ENCODE data around the gene TPR.
"Not testable (repeated sequence)": the region's sequence is repeated elsewhere in the genome, so short reads cannot be mapped to it uniquely, and the experiment has no call there.

Gene TPR

GRCh38 chr1:186375152-186375928 is at the start of gene TPR, which contains the start of gene ODR4:
TSS of gene TPR (minus strand) at chr1:186375253. CDS start at chr1:186375028, 225 bp downstream.
TSS of gene ODR4 (plus strand) at chr1:186375838. CDS start at chr1:186379786, 3,948 bp downstream.
- peak; percentile 99 for DNase-seq

DNA sequence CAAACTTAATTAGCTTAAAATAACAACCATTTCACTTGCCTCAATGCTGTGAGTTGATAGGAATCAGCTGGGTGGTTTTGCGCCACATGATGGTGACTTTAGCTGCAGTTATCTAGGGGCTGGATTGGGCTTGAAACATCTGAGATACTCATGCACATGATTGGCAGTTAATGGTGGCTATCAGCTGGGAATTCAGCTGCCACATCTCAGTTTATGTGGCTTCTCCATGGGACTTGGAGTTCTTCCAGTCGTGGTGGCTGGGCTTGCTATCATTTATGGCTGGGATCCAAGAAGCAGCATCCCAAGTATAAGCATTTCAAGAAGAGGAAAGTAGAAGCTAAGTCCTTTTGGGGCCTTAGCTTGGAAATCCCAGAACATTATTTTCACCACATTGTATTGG is 49.5 kb upstream of the TPR start:
- no peak for DNase-seq

DNA sequence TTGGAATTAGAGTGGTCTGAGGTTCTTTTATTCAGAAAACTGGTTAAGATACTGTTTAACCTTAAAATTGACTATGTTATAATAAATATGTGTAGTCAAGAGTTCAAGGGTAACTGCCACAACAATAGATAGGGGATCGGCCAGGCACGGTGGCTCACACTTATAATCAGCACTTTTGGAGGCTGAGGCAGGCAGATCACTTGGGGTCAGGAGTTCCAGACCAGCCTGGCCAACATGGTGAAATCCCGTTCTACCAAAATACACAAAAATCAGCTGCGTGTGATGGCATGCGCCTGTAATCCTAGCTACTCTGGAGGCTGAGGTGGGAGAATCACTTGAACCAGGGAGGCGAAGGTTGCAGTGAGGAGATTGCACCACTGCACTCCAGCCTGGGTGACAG is 46.4 kb upstream of the TPR start:
- no peak for DNase-seq

DNA sequence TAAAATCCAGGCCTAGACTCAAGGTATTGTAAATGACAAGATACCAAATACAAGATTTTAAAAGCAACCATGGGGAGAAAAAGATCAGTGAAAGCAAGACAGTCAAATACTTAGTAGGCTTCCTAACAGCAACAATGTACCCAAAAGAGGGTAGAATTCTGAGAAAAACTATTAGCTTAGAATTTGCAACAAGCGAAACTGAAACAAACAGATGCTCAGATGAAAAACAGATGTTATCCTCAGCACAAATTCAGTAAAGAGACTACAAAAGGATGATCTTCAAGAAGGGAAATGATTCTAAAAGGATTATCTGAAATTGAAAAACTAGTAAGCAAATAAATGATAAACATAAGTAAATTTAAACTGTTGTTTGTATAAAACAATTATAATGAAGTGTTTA is 45.9 kb upstream of the TPR start:
- DNase-seq: no peak

DNA sequence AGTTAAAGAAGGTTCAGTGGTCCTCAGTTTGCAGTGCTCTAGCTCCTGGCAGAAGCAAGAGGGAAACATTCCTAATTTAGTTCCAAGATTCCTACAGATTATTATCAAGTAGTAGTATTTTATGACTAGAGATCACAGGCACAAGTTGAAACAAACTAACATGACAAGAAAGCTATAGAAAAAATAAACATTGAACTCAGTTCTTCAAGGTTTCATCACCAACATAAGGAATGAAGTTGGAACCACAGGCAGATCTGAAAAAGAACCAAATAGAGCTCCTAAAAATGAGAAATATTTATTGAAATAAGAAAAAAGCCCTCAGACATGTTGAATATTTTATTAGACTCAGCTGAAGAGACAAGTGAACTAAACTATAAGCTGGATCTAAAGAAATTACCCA is 45.3 kb upstream of the TPR start:
- no peak for DNase-seq

DNA sequence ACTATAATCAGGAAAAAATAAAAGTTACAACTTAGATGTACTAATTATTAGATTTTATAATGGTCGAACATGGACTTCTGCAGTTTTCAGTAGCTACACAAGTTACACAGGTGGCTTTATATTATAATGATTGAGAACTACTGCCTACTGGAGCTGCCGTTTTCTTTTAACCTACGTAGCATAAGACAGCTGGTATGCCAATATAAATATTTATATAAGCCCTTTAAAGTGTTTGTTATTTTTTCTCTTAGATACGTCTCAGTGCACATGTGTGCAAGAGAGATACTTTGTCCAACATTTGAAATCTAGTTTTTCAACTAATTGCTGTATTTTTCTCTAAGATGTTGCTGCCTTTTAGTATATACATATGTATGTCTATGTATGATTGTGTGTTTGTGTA is 43.5 kb upstream of the TPR start:
- DNase-seq: no peak

- no peak for DNase-seq
Observed at GRCh38 chr1:186413319-186413718, 38.3 kb upstream of the TPR start.

DNA sequence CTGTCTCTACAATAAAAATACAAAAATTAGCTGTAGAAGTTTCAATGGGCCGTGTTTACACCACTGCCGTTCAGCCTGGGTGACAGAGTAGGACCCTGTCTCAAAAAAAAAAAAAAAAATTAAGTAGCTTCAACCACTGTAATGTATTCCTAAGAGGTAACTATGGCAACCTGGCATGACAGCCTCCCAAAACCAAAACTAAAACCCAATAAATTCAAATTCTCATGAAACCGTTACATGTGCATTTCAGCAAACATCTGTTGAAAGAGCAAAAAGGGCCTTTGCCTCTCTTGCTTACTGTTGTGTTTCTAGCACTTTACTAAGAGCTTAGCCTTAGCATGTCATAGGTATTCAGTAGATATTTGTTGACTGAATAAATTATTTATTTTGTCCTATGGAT is 34.0 kb upstream of the TPR start:
- DNase-seq: no peak

DNA sequence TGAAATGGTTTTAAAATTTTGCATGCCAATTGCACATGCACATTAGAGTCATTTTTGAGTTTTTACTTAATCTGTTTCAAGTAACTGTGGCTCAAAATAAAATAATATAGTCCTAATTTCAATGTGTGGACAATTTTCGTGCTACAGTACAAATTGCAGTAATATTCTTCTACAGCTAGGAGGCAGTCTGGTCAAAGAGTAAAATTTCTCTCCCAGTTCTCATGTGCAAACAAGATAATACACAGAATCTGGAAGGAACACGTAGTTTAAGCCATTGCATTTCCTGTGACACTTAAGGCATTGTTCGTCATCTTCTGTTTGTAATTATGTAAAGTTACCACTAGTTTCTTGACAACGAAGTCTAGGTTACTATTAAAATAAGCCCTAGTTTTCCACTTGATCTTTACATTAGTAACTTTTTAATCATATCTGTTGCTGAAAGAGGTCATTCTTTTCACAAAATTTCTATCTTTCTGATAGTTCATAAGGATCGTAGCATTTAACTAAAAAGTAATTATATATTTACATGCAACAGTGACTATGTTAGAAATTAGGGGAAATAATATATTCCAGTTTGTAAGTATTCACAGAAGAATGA is 29.5 kb upstream of the TPR start:
- DNase-seq: no peak

GRCh38 chr1:186403632-186404031 is 28.6 kb upstream of the TPR start:
- DNase-seq: no peak

- DNase-seq: not testable (repeated sequence)
Observed at GRCh38 chr1:186401446-186401845, 26.4 kb upstream of the TPR start.

GRCh38 chr1:186392711-186393110 is 17.7 kb upstream of the TPR start:
- DNase-seq: not testable (repeated sequence)

DNA sequence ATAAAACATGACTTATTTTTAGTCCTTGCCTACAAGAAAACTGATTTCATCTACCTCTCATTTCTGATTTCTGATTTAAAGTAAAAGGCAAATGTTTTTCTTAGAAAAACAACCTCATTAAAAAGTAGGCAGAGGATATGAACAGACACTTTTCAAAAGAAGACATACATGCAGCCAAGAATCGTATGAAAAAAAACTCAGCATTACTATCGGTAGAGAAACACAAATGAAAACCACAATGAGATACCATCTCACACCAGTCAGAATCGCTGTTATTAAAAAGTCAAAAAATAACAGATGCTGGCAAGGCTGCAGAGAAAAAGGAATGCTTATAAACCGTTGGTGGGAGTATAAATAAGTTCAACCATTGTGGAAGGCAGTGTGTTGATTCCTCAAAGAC is 16.8 kb upstream of the TPR start:
- no peak for DNase-seq

DNA sequence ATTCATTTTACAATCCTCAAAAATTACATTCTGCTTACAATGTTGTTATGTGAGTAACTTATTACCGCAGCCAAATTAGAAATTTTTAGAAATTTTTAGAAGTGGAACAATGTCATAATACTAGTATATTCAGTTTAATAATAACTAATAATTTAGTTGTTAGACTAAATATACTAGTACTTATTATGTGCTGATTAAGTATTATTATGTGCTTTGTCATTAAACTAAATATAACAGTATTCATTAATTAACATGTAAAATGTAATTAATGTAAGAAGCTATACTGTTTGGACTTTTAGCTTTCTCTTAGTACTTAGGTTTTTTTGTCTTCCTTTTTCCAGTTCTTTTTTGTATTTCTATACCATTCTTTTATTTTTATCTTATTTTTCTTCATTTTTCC is 15.9 kb upstream of the TPR start:
- DNase-seq: no peak

DNA sequence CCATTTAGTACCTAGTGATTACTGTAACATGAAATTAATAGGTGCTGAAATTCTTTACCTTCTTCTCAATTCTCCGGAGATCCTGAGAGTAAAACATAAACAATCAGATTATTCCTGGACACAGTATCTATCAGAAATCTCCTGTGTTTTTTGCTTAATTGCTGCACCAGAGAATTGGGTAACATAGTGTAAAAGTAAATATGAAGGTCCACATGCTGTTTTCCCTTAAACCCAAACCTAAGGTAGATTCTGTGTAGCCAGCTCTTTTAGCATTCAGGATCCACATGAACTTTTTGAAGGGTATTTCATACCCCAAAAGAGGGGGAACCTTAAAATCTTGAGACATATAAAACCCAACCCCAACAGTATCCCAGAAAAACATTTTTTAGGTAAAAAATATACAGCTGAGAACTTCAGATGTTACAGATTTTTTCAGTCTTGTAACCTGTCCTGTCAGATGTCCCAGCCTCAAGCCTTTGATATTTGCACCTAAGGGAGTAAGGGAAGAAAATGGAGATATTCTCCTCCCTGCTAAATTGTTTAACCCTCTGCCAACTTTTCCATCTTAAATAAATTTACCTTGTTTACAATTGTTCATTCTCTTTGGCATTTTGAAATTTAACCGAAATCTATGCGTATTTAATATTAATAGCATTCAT is 11.8 kb upstream of the TPR start:
- no peak for DNase-seq

GRCh38 chr1:186375929-186376319 is 871 bp upstream of the TPR start:
- no peak for DNase-seq

GRCh38 chr1:186374303-186375151 is 526 bp downstream of the TPR start:
- DNase-seq: no peak

DNA sequence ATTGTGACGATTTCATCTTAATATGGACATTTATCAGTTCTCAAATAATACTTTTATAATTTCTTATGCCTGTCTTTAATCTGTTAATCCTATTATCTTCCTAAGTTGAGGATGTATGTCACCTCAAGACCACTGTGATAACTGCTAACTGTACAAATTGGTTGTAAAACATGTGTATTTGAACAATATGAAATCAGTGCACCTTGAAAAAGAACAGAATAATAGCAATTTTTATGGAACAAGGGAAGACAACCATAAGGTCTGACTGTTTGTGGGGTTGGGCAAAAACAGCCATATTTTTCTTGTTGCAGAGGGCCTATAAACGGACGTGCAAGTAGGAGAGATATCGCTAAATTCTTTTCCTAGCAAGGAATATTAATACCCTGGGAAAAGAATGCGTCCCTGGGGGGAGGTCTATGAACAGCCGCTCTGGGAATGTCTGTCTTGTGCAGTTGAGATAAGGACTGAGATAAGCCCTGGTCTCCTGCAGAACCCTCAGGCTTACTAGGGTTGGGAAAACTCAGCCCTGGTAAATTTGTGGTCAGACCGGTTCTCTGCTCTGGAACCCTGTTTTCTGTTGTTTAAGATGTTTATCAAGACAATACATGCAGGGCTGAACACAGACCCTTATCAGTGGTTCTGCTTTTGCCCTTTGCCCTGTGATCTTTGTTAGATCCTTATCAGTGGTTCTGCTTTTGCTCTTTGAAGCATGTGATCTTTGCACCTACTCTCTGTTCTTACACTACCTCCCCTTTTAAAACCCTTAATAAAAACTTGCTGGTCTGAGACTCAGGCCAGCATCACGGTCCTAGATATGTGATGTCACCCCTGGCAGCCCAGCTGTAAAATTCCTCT is 27.0 kb downstream of the TPR start:
- not testable (repeated sequence) for DNase-seq

GRCh38 chr1:186340772-186341171 is 34.3 kb downstream of the TPR start:
- DNase-seq: no peak

GRCh38 chr1:186337554-186337953 is 37.5 kb downstream of the TPR start:
- DNase-seq: no peak

GRCh38 chr1:186330758-186331157 is 44.3 kb downstream of the TPR start:
- no peak for DNase-seq

- no peak for DNase-seq
Observed at GRCh38 chr1:186327331-186327730, 47.7 kb downstream of the TPR start.

All from T1000 (cell line).